GM12874 (cell line): ENCODE data around the gene SMCO4.

Experiments
- TF ChIP-seq, protein P1 (sequence below): IDR thresholded peaks from 2 replicates; pipeline ENCODE4 v1.5.1; 2011; ENCODE audit warnings: low read depth, mild to moderate bottlenecking, control low read depth, low read length, moderate library complexity; ENCODE audit not compliant: insufficient read depth

SMCO4 gene

DNA sequence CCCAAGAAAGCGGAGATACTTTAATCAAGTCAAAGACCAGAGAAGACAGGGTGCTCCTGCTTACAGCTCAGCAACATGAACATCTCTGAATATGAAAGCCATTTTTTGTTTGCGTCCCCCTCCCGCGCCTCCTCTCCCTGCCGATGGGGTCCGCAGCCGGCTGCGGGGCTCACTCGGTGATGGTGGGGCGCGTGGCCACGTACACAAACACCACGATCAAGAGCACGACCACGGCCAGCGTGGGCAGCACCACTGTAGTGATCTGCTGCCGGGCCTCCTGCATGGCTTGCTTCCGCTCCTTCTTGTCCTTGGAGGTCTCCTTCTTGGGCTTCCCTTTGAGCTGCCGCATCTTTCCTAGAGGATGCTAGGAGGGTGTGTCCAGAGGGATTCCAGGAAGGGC, 64.3 kb downstream of the SMCO4 start:
- TF ChIP-seq, protein P1, sequence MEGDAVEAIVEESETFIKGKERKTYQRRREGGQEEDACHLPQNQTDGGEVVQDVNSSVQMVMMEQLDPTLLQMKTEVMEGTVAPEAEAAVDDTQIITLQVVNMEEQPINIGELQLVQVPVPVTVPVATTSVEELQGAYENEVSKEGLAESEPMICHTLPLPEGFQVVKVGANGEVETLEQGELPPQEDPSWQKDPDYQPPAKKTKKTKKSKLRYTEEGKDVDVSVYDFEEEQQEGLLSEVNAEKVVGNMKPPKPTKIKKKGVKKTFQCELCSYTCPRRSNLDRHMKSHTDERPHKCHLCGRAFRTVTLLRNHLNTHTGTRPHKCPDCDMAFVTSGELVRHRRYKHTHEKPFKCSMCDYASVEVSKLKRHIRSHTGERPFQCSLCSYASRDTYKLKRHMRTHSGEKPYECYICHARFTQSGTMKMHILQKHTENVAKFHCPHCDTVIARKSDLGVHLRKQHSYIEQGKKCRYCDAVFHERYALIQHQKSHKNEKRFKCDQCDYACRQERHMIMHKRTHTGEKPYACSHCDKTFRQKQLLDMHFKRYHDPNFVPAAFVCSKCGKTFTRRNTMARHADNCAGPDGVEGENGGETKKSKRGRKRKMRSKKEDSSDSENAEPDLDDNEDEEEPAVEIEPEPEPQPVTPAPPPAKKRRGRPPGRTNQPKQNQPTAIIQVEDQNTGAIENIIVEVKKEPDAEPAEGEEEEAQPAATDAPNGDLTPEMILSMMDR: no peak

DNA sequence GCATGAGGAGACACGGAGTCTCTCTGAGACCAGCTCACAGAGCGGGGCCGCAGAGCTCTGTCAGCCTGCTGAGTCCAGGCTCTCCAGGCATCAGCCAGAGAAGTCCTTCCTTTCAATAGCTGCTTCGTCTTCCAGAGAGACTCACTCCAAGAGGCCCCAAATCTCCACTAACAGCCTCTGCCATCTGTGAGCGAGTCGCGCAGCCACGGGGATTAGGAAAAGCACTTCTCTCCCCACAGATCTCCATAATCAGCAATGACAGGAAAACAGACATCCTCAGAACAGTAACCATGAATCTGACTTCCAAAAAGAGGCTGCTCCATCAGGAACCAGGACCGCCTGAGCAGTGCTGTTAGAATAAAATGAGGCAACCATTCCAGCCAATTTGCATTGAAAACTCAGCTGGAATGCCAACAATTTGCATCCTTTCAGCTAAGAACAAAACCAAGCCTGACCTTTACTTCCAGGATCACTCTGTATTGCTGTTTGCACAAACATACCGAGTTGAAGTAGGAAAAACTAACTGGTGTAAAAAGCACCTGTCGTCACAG, 65.4 kb downstream of the SMCO4 start:
- TF ChIP-seq, protein P1: no peak

DNA sequence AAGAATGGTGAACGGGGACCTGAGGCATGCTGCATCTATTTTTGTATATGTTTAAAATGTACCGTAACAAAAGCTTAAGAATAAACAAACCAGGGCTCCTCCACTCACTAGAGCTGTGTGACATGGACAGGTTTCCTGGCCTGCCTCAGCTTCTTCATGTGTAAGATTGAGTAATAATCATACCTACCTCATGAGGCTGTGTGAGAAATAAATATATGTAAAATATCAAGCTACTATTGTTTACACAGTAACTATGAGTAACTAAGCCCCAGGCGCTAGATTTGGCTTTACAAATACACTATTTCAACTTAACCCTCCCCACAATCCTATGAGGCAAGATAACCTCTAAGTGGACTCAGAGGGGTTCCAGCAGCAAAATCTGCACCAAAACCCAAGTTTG, 66.4 kb downstream of the SMCO4 start:
- TF ChIP-seq, protein P1: no peak

DNA sequence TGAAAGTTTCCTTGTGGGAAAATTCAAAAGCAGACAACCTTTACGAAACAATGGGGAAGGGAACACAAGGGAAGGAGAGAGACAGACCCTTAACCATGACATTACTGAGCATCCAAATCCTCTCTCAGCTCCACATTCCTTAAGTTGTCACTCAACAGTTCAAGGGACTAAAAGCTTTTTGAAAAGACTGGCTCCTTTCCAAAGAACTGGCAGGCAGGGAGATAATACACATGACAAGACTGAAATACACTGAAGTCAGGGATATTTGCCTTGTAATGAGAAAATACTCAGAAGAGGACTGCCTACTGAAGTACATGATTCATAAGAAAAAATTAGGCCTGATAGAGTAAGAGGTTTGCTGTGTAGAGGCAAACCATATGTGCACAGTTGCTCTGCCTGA, 69.1 kb downstream of the SMCO4 start:
- TF ChIP-seq, protein P1: no peak

DNA sequence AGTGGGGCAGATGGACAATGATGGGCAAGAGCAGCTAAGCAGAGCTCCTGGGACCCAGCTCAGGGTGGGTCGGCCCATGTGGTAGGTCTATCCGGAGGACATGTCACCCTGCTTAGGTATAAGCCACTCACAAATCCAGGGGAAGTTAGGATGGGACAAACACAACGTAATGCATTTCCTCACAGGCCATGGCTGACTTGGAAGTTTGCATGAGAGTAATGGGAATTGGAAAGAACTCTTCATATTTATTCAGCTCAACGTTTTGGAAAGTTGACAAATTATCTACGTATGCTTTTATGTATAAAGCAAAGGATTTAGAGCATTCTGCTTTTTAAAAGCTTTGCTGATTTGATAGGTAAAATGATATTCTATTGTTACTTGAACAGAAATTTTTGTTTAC, 74.9 kb downstream of the SMCO4 start:
- TF ChIP-seq, protein P1: no peak

DNA sequence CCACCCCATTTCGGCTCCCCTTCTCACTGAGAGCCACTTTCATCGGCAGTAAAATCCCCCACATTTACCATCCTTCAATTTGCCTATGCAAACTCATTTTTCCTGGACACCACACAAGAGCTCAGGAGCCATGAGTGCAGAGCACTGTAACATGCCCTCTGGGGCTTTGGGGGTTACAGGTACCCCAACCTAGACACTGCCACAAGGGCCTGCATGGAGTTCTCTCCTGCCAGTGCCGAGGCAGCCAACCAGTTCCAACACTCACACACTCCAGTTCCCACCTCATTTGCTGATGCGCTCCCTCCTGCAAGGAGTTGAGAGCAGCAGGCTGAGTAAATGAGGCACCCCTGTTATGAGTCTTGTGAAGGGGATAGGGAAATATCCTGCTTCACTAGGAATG, 76.1 kb downstream of the SMCO4 start:
- TF ChIP-seq, protein P1: no peak

DNA sequence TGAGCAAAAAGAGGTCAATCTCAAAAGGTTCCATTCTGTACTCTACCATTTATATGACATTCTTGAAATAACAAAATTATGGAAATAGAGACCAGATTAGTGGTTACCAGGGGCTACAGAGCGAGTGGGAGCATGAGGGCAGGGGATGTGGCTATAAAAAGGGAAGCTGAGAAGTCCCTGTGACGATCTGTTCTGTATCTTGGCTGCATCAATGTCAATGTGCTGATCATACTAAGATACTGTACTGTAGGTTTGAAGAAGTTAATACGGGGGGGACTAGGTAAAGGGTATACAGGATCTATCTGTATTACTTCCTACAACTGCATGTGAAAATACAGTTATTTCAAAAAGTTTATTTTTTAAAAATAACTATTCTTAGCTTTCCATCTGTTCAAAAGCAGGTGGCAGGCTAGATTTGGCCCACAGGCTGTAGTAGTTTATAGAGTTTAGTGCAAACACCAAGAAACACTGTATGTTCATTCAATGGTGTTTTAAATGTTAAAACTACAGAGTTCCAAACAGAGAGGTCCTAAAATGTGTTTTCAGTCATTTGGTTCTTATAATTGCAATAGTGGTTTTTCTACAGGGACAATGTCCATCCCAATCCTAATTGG, 78.2 kb downstream of the SMCO4 start:
- TF ChIP-seq, protein P1: no peak

DNA sequence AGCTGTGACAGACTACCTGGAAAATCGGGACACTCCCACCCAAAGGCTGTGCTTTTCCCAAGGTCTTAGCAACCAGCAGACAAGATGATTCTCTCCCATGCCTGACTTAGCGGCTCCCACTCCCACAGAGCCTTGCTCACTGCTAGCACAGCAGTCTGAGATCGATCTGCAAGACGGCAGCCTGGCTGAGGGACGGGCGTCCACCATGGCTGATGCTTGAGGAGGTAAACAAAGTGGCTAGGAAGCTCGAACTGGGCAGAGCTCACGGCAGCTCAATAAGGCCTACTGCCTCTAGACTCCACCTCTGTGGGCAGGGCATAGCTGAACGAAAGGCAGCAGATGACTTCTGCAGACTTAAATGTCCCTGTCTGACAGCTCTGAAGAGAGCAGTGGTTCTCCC, 84.9 kb downstream of the SMCO4 start:
- TF ChIP-seq, protein P1: no peak
